Esophagus squamous epithelium (tissue), 4 donors: Measurements from ENCODE around the gene ARHGEF2.

Source experiments
- CTCF ChIP-seq, 6 experiments: fragments of 450-650 bp in 4 of 6; fragments of 200-600 bp in 2 of 6; sonication (generic) in 2 of 6; IDR thresholded peaks; one replicate each; pipeline ENCODE4 v1.5.1; 2016 to 2019; ENCODE audit warnings: antibody characterized with exemption in 6 of 6, mild to moderate bottlenecking in 4 of 6, moderate library complexity in 4 of 6
- POLR2A ChIP-seq, 4 donors: fragments of 450-650 bp; IDR thresholded peaks; one replicate each; pipeline ENCODE4 v1.6.1; 2017; ENCODE audit warnings: antibody characterized with exemption in 4 of 4, mild to moderate bottlenecking in 4 of 4, moderate library complexity in 3 of 4

GRCh38 chr1:156024801-156025200 is 46.5 kb upstream of the ARHGEF2 start:
- TF ChIP-seq CTCF (IDR thresholded peaks at IDR 0.05) (no peak), POLR2A (IDR thresholded peaks at IDR 0.05) (no peak)
